ENCODE results near the gene FOXO6. TPM values are rescaled to one million over a fixed set of nuclear protein-coding genes. Genes with fewer than 3 reads are reported as not detected.

FOXO6 gene
- total RNA-seq, 1 experiment from 2014 or later = 0.47 TPM

DNA sequence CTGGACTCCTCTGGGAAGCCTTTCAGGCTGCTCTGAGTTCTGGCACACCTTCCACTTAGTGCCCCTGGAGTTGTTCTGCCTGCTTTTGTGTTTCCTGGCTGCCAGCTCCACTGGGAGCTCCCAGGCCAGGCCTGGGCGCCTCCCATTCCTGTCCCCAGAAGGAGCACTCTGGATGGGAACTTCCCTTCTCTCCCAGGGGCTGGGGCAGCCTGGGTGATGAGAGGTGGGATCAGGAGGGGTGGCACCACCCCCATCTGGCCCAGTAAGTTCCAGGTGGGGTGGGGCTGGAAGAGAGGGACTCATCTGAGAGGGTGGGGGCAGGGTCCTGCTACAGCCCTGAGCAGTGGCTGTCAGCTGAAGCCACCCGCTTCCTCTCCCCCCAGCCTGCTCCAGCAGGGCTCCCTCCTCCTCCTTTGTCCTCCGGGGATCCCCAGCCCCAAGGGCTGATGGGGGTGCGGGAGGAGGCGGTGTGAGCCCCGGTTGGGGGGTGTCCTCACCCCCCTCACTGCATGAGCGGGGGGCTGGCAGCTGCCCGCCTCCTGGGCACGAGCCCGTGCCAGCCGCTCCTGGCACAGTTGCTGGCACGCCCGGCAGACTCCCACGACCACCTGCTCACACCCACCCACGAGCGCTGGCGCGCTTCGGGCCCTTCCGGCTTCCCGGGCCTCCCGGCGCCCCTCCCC, 4.7 kb downstream of the FOXO6 start:
- intact Hi-C loops (cut with micrococcal nuclease; ENCODE audit: unreplicated experiment) = no loop called here
- Mint-ChIP-seq H3K36me3 (ENCODE audit: insufficient read depth, unreplicated experiment) (no peaks in the 10 kb centered on the region), H3K4me3 (ENCODE audit: low read depth, unreplicated experiment) (peak overlapping the region; percentile 65), H3K9me3 (ENCODE audit: low read depth, unreplicated experiment) (no peaks in the 10 kb centered on the region), H3K27me3 (ENCODE audit: unreplicated experiment) (peaks cover 45% of the 10 kb centered on the region), H3K4me1 (ENCODE audit: low read depth, unreplicated experiment) (peaks cover 9% of the 10 kb centered on the region), H3K27ac (ENCODE audit: unreplicated experiment) (no peak overlapping the region)
- BruUV-seq (replicated peaks) = no TSS peak
- CTCF ChIA-PET = no interaction called here
- no peak for DNase-seq
- TF ChIP-seq, protein P1, sequence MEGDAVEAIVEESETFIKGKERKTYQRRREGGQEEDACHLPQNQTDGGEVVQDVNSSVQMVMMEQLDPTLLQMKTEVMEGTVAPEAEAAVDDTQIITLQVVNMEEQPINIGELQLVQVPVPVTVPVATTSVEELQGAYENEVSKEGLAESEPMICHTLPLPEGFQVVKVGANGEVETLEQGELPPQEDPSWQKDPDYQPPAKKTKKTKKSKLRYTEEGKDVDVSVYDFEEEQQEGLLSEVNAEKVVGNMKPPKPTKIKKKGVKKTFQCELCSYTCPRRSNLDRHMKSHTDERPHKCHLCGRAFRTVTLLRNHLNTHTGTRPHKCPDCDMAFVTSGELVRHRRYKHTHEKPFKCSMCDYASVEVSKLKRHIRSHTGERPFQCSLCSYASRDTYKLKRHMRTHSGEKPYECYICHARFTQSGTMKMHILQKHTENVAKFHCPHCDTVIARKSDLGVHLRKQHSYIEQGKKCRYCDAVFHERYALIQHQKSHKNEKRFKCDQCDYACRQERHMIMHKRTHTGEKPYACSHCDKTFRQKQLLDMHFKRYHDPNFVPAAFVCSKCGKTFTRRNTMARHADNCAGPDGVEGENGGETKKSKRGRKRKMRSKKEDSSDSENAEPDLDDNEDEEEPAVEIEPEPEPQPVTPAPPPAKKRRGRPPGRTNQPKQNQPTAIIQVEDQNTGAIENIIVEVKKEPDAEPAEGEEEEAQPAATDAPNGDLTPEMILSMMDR (IDR thresholded peaks at IDR 0.05; ENCODE audit: unreplicated experiment) = no peak

DNA sequence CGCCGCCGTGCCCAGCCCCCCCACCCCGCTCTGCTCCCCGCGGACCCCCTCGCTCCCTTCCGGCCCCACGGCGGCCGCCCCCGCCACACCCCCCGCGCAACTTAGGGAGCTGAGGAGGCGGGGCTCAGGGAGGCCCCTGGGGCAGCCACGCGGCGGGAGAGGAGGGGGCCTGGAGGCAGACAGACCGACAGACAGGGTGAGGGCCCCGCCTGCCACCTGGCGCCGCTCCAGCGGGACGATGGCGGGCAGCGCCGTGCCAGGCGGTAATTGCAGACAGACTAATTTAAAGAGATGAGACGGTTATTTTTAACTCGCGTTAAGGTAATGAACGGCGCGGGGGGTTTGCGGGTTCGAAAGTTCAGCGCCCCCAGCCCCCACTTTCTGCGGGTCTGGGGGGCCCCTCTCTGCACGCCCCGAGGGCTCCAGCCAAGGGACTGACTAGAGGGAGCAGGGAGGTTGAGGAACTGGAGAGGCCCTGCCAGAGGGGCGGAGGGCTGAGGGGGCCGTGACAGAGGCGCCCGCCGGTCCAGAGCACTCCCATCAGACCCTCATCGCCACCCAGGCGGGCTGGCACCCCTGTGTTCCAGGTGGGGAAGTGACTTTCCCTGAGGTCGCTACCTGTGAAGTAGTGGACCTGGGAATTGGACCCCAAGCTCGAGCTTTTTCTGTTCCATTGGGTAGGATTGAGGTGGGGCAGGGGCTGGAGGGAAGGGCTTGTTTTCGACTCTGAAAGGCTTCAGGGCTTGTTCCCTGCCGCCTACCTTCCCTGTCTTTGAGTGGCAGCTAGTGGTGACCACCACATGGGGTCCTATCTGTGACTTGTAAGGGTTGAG, 5.4 kb downstream of the FOXO6 start:
- Mint-ChIP-seq H3K27me3 (ENCODE audit: unreplicated experiment) (peaks cover 45% of the 10 kb centered on the region), H3K4me1 (ENCODE audit: low read depth, unreplicated experiment) (peaks cover 11% of the 10 kb centered on the region), H3K36me3 (ENCODE audit: insufficient read depth, unreplicated experiment) (no peaks in the 10 kb centered on the region), H3K9me3 (ENCODE audit: low read depth, unreplicated experiment) (no peaks in the 10 kb centered on the region), H3K27ac (ENCODE audit: unreplicated experiment) (no peak overlapping the region), H3K4me3 (ENCODE audit: low read depth, unreplicated experiment) (peak overlapping the region; percentile 65)
- DNase-seq = peak; percentile 37
- TF ChIP-seq, protein P1 (IDR thresholded peaks at IDR 0.05; ENCODE audit: unreplicated experiment) = no peak
- no TSS peak for BruUV-seq (replicated peaks)
- intact Hi-C loops (cut with micrococcal nuclease; ENCODE audit: unreplicated experiment) = no loop called here
- CTCF ChIA-PET = interaction anchor here (0.6 to 0.7 kb wide), 3 partner anchors 41 to 78 kb away, joined by 4 to 5 read pairs (median 4); no protein-coding TSS in a partner anchor

DNA sequence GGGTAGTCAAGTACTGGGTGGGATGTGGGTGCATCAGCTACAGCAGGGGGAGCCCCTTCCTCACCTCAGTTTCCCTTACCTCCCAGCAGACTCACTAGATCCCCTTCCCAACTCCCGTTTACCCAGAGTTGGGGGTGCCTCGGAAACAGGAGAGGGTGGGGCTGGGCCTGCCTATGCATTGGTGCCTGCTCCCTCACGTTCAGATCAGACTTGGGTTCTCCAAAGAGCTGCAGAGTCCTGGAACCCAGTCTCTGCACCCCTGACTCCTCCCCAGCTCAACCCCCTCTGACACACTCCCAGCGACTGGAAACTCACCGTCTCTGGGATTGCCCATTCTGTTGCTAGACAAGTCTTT, 6.0 kb downstream of the FOXO6 start:
- Mint-ChIP-seq H3K9me3 (ENCODE audit: low read depth, unreplicated experiment) (no peaks in the 10 kb centered on the region), H3K4me3 (ENCODE audit: low read depth, unreplicated experiment) (peak overlapping the region; percentile 21)
- BruUV-seq (replicated peaks) = no TSS peak

DNA sequence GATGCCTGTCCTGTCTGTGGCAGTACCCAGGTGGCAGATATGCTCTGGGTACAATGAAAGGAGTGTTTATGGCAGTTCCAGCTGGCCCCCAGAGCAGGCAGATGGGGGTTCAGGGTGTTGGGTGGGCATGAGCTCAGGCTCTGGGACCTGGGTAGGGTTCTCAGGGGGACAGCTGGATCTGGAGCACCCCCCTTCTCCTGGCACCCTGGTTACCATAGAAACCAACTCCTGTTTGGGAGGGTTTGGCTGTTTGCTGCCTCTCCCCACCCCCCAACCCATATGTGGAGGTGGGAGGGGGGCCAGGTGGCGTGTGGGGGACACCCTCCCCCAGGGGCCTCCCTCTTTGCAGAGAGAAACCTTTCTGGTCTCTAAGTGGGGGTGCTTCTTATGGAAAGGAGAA, 7.1 kb downstream of the FOXO6 start:
- no TSS peak for BruUV-seq (replicated peaks)
- TF ChIP-seq, protein P1 (IDR thresholded peaks at IDR 0.05; ENCODE audit: unreplicated experiment) = no peak
- Mint-ChIP-seq H3K4me3 (ENCODE audit: low read depth, unreplicated experiment) (no peak overlapping the region), H3K27me3 (ENCODE audit: unreplicated experiment) (peaks cover 44% of the 10 kb centered on the region), H3K36me3 (ENCODE audit: insufficient read depth, unreplicated experiment) (no peaks in the 10 kb centered on the region), H3K27ac (ENCODE audit: unreplicated experiment) (no peak overlapping the region), H3K9me3 (ENCODE audit: low read depth, unreplicated experiment) (no peaks in the 10 kb centered on the region), H3K4me1 (ENCODE audit: low read depth, unreplicated experiment) (peaks cover 17% of the 10 kb centered on the region)
- DNase-seq = no peak
- intact Hi-C loops (cut with micrococcal nuclease; ENCODE audit: unreplicated experiment) = no loop called here
- CTCF ChIA-PET = no interaction called here

More for the DNA sequence above, 6.0 kb downstream of the FOXO6 start:
- intact Hi-C loops (cut with micrococcal nuclease; ENCODE audit: unreplicated experiment) = no loop called here
- Mint-ChIP-seq H3K36me3 (ENCODE audit: insufficient read depth, unreplicated experiment) (no peaks in the 10 kb centered on the region), H3K27ac (ENCODE audit: unreplicated experiment) (no peak overlapping the region), H3K27me3 (ENCODE audit: unreplicated experiment) (peaks cover 45% of the 10 kb centered on the region), H3K4me1 (ENCODE audit: low read depth, unreplicated experiment) (peaks cover 17% of the 10 kb centered on the region)
- TF ChIP-seq, protein P1 (IDR thresholded peaks at IDR 0.05; ENCODE audit: unreplicated experiment) = no peak
- CTCF ChIA-PET = interaction anchor here (0.6 to 0.7 kb wide), 2 partner anchors 40 to 44 kb away, joined by 4 read pairs; no protein-coding TSS in a partner anchor
- no peak for DNase-seq

All from Calu3 (cell line).